ENCODE results near the gene INKA1.

Gene INKA1

GRCh38 chr3:49794431-49794830 is 8.6 kb upstream of the INKA1 start:
- 94% methylated on average over 4 of the region's 4 CpGs for WGBS
- Histone ChIP-seq H2BK15ac (ENCODE audit: low read depth, poor library complexity, severe bottlenecking) (no peak overlapping the region), H3K36me3 (ENCODE audit: control insufficient read depth in 1 of 2, insufficient read depth in 2 of 2, low read depth in 1 of 2, low read length in 2 of 2) (no peaks in the 10 kb centered on the region)

GRCh38 chr3:49794926-49795905 is 7.8 kb upstream of the INKA1 start:
- Histone ChIP-seq H3K79me1 (replicated peaks; ENCODE audit: low read length, poor library complexity, severe bottlenecking) (no peaks in the 10 kb centered on the region), H3K9ac (ENCODE audit: low read length) (no peak overlapping the region), H2BK5ac (ENCODE audit: low read depth, low read length, poor library complexity, severe bottlenecking) (no peak overlapping the region), H2BK120ac (ENCODE audit: low read depth, low read length) (no peak overlapping the region), H3K4ac (ENCODE audit: low read depth in 1 of 2, low read length in 2 of 2) (no peak overlapping the region), H4K91ac (ENCODE audit: low read length) (no peak overlapping the region), H3K27me3 (ENCODE audit: control insufficient read depth in 1 of 2, insufficient read depth in 1 of 2, low read length in 2 of 2) (no peaks in the 10 kb centered on the region), H3K4me3 (ENCODE audit: insufficient read depth in 1 of 2, low read depth in 1 of 2, low read length in 2 of 2) (no peak overlapping the region), H3K27ac (ENCODE audit: low read length, poor library complexity, severe bottlenecking) (no peak overlapping the region), H3K23ac (ENCODE audit: low read length in 2 of 2) (no peak overlapping the region), H3K4me1 (ENCODE audit: control insufficient read depth, insufficient read depth, low read depth, low read length) (peaks cover 3% of the 10 kb centered on the region), H3K4me2 (ENCODE audit: low read length, poor library complexity, severe bottlenecking) (no peak overlapping the region), H2BK12ac (ENCODE audit: low read length in 2 of 2) (no peak overlapping the region), H2AK5ac (ENCODE audit: low read length, severe bottlenecking) (no peak overlapping the region), H3K36me3 (ENCODE audit: control insufficient read depth in 1 of 2, insufficient read depth in 2 of 2, low read depth in 1 of 2, low read length in 2 of 2) (no peaks in the 10 kb centered on the region), H2BK15ac (ENCODE audit: low read depth, poor library complexity, severe bottlenecking) (no peak overlapping the region), H4K8ac (ENCODE audit: low read length) (no peak overlapping the region), H3K9me3 (ENCODE audit: control insufficient read depth, low read length) (no peaks in the 10 kb centered on the region), H2AFZ (ENCODE audit: low read depth, low read length) (no peak overlapping the region), H3K14ac (ENCODE audit: low read length in 2 of 2) (no peak overlapping the region), H3K18ac (ENCODE audit: low read depth in 1 of 2, low read length in 2 of 2) (peak overlapping the region in 1 of 2 experiments; percentile 26)
- DNase-seq, result no peak
- WGBS, result 87% methylated on average over 24 of the region's 24 CpGs

More at GRCh38 chr3:49794431-49794830, 8.6 kb upstream of the INKA1 start:
- peak overlapping the region; percentile 37 for H4K91ac ChIP-seq (ENCODE audit: low read length)
- peaks cover 1% of the 10 kb centered on the region for H3K4me1 ChIP-seq (ENCODE audit: control insufficient read depth, insufficient read depth, low read depth, low read length)
- H3K27me3 ChIP-seq (ENCODE audit: control insufficient read depth in 1 of 2, insufficient read depth in 1 of 2, low read length in 2 of 2), result no peaks in the 10 kb centered on the region
- H3K4ac ChIP-seq (ENCODE audit: low read depth in 1 of 2, low read length in 2 of 2), result no peak overlapping the region
- no peak overlapping the region for H3K9ac ChIP-seq (ENCODE audit: low read length)
- H2BK5ac ChIP-seq (ENCODE audit: low read depth, low read length, poor library complexity, severe bottlenecking), result no peak overlapping the region
- no peak overlapping the region for H3K4me2 ChIP-seq (ENCODE audit: low read length, poor library complexity, severe bottlenecking)
- H3K9me3 ChIP-seq (ENCODE audit: control insufficient read depth, low read length), result no peaks in the 10 kb centered on the region
- H3K79me1 ChIP-seq (replicated peaks; ENCODE audit: low read length, poor library complexity, severe bottlenecking), result no peaks in the 10 kb centered on the region
- H2BK12ac ChIP-seq (ENCODE audit: low read length in 2 of 2), result no peak overlapping the region
- H3K23ac ChIP-seq (ENCODE audit: low read length in 2 of 2), result no peak overlapping the region
- no peak overlapping the region for H2AFZ ChIP-seq (ENCODE audit: low read depth, low read length)
- no peak overlapping the region for H3K4me3 ChIP-seq (ENCODE audit: insufficient read depth in 1 of 2, low read depth in 1 of 2, low read length in 2 of 2)
- no peak overlapping the region for H3K27ac ChIP-seq (ENCODE audit: low read length, poor library complexity, severe bottlenecking)
- H4K8ac ChIP-seq (ENCODE audit: low read length), result no peak overlapping the region
- no peak for DNase-seq
- H3K14ac ChIP-seq (ENCODE audit: low read length in 2 of 2), result no peak overlapping the region
- no peak overlapping the region for H3K18ac ChIP-seq (ENCODE audit: low read depth in 1 of 2, low read length in 2 of 2)
- no peak overlapping the region for H2AK5ac ChIP-seq (ENCODE audit: low read length, severe bottlenecking)
- no peak overlapping the region for H2BK120ac ChIP-seq (ENCODE audit: low read depth, low read length)

GRCh38 chr3:49799105-49799504 is 4.0 kb upstream of the INKA1 start:
- no peak overlapping the region for H2AFZ ChIP-seq (ENCODE audit: low read depth, low read length)
- H3K36me3 ChIP-seq (ENCODE audit: control insufficient read depth in 1 of 2, insufficient read depth in 2 of 2, low read depth in 1 of 2, low read length in 2 of 2), result no peaks in the 10 kb centered on the region
- H3K18ac ChIP-seq (ENCODE audit: low read depth in 1 of 2, low read length in 2 of 2), result peak overlapping the region in 1 of 2 experiments; percentile 30
- 67% methylated on average over 1 of the region's 1 CpG for WGBS
- peak overlapping the region; percentile 60 for H2BK15ac ChIP-seq (ENCODE audit: low read depth, poor library complexity, severe bottlenecking)
- no peak overlapping the region for H3K4me2 ChIP-seq (ENCODE audit: low read length, poor library complexity, severe bottlenecking)
- H2BK120ac ChIP-seq (ENCODE audit: low read depth, low read length), result no peak overlapping the region
- H3K4me3 ChIP-seq (ENCODE audit: insufficient read depth in 1 of 2, low read depth in 1 of 2, low read length in 2 of 2), result peak overlapping the region in 1 of 2 experiments; percentile 55
- no peak overlapping the region for H3K23ac ChIP-seq (ENCODE audit: low read length in 2 of 2)
- peaks cover 0 to 16% of the 10 kb centered on the region in 2 experiments for H3K27me3 ChIP-seq (ENCODE audit: control insufficient read depth in 1 of 2, insufficient read depth in 1 of 2, low read length in 2 of 2)
- peaks cover 10% of the 10 kb centered on the region for H3K4me1 ChIP-seq (ENCODE audit: control insufficient read depth, insufficient read depth, low read depth, low read length)
- peak overlapping the region; percentile 48 for H4K8ac ChIP-seq (ENCODE audit: low read length)
- peak overlapping the region in 1 of 2 experiments; percentile 68 for H3K14ac ChIP-seq (ENCODE audit: low read length in 2 of 2)
- H2AK5ac ChIP-seq (ENCODE audit: low read length, severe bottlenecking), result no peak overlapping the region
- peak overlapping the region; percentile 63 to 79 for H2BK12ac ChIP-seq (ENCODE audit: low read length in 2 of 2)
- no peaks in the 10 kb centered on the region for H3K9me3 ChIP-seq (ENCODE audit: control insufficient read depth, low read length)
- peak overlapping the region; percentile 77 for H3K9ac ChIP-seq (ENCODE audit: low read length)
- no peak overlapping the region for H3K27ac ChIP-seq (ENCODE audit: low read length, poor library complexity, severe bottlenecking)
- H2BK5ac ChIP-seq (ENCODE audit: low read depth, low read length, poor library complexity, severe bottlenecking), result no peak overlapping the region
- H3K79me1 ChIP-seq (replicated peaks; ENCODE audit: low read length, poor library complexity, severe bottlenecking), result no peaks in the 10 kb centered on the region
- H4K91ac ChIP-seq (ENCODE audit: low read length), result peak overlapping the region; percentile 61
- H3K4ac ChIP-seq (ENCODE audit: low read depth in 1 of 2, low read length in 2 of 2), result peak overlapping the region in 1 of 2 experiments; percentile 66
- DNase-seq, result no peak

- peak within 1 kb of the TSS; percentile 61 for H4K91ac ChIP-seq (ENCODE audit: low read length)
- no peaks in the 10 kb centered on the region for H3K79me1 ChIP-seq (replicated peaks; ENCODE audit: low read length, poor library complexity, severe bottlenecking)
- no peak within 1 kb of the TSS for H3K27ac ChIP-seq (ENCODE audit: low read length, poor library complexity, severe bottlenecking)
- H4K8ac ChIP-seq (ENCODE audit: low read length), result peak within 1 kb of the TSS; percentile 48
- peak within 1 kb of the TSS; percentile 63 to 79 for H2BK12ac ChIP-seq (ENCODE audit: low read length in 2 of 2)
- no peak within 1 kb of the TSS for H2BK5ac ChIP-seq (ENCODE audit: low read depth, low read length, poor library complexity, severe bottlenecking)
- H2AFZ ChIP-seq (ENCODE audit: low read depth, low read length), result no peak within 1 kb of the TSS
- no peak within 1 kb of the TSS for H2AK5ac ChIP-seq (ENCODE audit: low read length, severe bottlenecking)
- peak; percentile 90 for DNase-seq
- 58% methylated on average over 4 of the region's 4 CpGs for WGBS
- peak within 1 kb of the TSS in 1 of 2 experiments; percentile 30 for H3K18ac ChIP-seq (ENCODE audit: low read depth in 1 of 2, low read length in 2 of 2)
- H2BK120ac ChIP-seq (ENCODE audit: low read depth, low read length), result peak within 1 kb of the TSS; percentile 59
- peaks cover 0 to 20% of the 10 kb centered on the region in 2 experiments for H3K27me3 ChIP-seq (ENCODE audit: control insufficient read depth in 1 of 2, insufficient read depth in 1 of 2, low read length in 2 of 2)
- peak within 1 kb of the TSS in 1 of 2 experiments; percentile 68 for H3K14ac ChIP-seq (ENCODE audit: low read length in 2 of 2)
- no peak within 1 kb of the TSS for H3K4me2 ChIP-seq (ENCODE audit: low read length, poor library complexity, severe bottlenecking)
- H3K23ac ChIP-seq (ENCODE audit: low read length in 2 of 2), result no peak within 1 kb of the TSS
- H3K4me1 ChIP-seq (ENCODE audit: control insufficient read depth, insufficient read depth, low read depth, low read length), result peaks cover 10% of the 10 kb centered on the region
- H3K9ac ChIP-seq (ENCODE audit: low read length), result peak within 1 kb of the TSS; percentile 77
- H2BK15ac ChIP-seq (ENCODE audit: low read depth, poor library complexity, severe bottlenecking), result peak within 1 kb of the TSS; percentile 60
- H3K4me3 ChIP-seq (ENCODE audit: insufficient read depth in 1 of 2, low read depth in 1 of 2, low read length in 2 of 2), result peak within 1 kb of the TSS in 1 of 2 experiments; percentile 55
- no peaks in the 10 kb centered on the region for H3K9me3 ChIP-seq (ENCODE audit: control insufficient read depth, low read length)
- H3K4ac ChIP-seq (ENCODE audit: low read depth in 1 of 2, low read length in 2 of 2), result peak within 1 kb of the TSS; percentile 46 to 66
- peaks cover 0 to 3% of the 10 kb centered on the region in 2 experiments for H3K36me3 ChIP-seq (ENCODE audit: control insufficient read depth in 1 of 2, insufficient read depth in 2 of 2, low read depth in 1 of 2, low read length in 2 of 2)
Measured at GRCh38 chr3:49799761-49800160, 3.3 kb upstream of the INKA1 start, which contains the start of gene CDHR4. CDHR4 (minus strand) TSS chr3:49799873; CDS start chr3:49799812, 61 bp downstream.

Data from mesenchymal stem cell (in vitro differentiated cells and primary cell).